Stimulated activated CD4-positive, alpha-beta T cell treated with anti-CD3 and anti-CD28 coated beads, Interleukin-2, amount 100 ng/mL, for 4 hours (primary cell): Measurements from ENCODE around the gene PTCH1.

Experiments used
- DNase-seq: peaks from one replicate; pipeline ENCODE4 v3.0.0-alpha.2; 2020; ENCODE audit warnings: low read depth

PTCH1 gene

DNA sequence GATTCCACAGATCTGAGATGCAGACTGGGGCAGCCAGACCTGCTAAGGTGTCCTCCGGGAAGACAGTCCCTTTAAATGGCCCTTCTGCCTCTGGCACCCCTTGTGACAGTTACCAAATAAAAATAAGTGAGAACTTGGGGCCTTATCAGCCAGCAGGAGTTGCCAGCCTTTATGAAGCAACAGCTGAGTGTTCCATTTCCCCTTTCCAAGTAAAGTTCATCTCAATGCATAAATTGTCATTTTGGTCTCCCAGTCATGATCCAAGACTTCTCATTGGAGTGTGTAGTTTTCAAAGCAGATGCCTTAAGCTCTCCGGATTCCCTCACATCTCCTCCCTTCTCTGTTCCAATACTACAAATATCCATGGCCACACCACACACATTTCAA is 4.1 kb downstream of the PTCH1 start:
- DNase-seq = no peak

DNA sequence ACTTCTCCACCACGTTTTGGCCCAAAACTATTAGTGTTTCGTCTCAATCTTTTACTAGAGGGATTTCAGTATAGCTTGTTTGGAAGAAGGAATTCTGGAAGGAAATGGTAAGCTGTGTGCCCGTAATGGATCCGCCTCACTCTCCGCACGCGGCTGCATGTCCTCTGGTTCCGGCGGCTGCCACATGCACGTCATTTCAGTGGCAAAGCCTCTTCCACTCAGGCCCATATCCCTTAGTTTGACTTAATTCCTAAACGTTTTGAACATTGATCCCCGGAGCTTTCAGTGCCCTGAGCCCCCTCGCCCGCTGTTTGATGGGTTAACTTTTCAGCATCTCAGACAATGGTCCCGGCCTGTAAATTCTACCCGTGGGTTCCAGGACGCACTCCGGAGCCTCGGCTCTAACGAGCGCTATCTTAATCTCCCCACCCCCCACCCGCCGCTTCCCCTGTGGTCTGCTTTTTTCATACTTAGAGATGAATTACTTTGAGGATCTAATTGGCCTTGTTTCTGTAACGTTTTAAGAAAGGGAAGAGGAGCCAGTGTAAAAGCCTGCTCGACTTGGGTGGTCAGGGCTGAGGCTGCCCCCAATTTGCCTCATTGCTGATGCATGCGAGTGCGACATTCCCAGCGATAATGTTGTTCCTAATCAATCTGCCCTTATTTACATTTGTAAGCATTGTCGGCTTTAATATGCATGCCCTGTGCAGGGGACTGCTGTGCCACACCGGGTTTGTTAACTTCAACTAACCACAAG is 4.6 kb downstream of the PTCH1 start:
- no peak for DNase-seq

DNA sequence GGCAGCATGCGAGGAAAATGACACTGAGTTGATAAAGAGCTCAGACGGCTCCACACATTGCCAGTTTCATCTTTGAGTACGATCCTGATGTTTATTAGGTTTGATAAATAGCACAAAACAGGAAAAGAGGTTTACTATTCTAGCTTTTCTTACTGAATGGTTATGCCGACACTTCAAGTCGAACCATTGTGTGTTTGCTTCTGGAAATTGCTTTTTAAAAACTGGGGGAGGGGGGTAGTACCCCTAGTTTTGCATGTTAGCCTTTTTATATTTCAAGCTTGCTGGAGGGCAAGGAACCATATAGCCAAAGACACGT is 5.2 kb downstream of the PTCH1 start:
- no peak for DNase-seq

DNA sequence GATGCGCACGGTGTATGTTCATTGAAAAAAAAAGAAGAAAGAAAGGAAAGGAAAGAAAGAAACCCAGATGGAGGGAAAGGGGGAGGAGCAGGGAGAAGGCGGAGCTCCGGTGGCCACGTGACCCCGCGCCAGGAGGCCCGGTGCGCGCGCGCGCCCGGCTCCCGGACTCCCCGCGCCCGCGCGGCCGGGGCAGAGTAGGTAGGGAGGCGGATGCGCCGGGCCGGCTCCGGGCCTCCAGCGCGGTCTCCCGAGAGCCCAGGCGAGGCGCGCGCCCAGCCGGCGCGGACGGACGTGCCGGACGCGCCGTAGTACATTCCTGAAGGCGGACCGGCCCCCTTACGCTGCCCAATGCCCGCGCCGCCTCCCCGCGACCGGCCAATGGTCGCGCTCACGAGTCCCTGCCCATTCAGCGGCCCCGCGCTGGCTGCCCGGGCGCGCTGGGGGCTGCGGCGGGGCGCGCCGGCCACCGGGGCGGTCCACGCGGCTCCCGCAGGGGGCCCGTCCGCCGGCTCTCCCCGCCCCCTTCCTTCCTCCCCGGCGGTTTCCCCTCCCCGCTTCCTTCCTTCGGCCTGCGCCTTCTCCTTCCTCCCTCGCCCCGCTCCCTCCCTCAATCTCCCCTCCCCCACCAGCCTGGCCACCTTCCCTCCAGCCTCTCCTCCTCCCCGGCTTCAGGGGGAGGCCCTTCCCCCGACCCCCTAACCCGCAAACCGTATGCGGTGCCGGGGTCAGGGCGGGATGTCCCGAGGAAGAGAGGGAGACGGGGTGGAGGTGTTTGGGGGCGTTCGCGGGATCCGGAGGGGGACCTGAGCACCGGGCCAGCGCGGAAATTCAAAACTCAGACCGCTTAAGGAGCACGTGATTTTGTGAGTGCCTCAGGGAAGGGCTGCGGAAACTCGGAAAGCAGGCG is 5.8 kb downstream of the PTCH1 start:
- DNase-seq = peak; percentile 78

DNA sequence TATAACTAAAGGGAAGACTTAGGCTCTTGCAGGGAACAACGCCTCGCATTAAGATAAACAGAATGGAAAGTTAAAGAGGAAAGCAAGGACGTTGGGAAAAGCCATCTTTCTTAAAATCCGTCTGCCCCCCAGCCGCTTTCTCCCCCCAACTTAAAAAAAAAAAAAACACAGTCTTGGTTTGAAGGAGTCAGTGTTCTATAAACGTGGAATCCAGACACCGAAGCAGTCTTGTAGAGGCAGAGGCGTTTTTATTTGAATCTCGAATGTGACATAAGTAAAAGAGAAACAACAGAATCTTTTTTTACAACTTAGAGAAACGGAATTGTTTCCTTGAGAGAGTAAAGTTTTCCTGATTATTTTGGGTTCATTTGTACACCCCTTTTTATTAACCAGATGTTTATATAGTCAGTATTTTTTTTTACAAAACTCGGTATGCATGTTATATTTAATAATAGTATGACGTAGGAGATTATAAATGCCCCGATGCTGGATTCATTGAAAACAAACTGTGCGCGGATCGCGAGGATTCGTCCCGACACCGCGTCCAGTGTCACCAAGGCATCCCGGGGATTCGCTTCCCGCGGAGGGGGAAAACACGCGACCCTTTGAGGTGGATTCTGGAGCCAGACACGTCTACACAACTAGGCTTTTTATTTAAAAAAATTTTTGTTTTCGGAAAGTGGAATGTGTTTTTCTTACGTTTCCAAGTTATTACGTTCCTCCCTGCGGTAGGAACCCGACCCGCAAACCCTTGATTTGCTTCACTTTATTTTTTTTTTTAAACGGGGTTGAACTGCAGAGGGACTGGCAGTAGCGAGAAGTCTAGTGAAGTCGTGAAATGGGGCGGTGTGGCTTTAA is 6.7 kb downstream of the PTCH1 start:
- no peak for DNase-seq

DNA sequence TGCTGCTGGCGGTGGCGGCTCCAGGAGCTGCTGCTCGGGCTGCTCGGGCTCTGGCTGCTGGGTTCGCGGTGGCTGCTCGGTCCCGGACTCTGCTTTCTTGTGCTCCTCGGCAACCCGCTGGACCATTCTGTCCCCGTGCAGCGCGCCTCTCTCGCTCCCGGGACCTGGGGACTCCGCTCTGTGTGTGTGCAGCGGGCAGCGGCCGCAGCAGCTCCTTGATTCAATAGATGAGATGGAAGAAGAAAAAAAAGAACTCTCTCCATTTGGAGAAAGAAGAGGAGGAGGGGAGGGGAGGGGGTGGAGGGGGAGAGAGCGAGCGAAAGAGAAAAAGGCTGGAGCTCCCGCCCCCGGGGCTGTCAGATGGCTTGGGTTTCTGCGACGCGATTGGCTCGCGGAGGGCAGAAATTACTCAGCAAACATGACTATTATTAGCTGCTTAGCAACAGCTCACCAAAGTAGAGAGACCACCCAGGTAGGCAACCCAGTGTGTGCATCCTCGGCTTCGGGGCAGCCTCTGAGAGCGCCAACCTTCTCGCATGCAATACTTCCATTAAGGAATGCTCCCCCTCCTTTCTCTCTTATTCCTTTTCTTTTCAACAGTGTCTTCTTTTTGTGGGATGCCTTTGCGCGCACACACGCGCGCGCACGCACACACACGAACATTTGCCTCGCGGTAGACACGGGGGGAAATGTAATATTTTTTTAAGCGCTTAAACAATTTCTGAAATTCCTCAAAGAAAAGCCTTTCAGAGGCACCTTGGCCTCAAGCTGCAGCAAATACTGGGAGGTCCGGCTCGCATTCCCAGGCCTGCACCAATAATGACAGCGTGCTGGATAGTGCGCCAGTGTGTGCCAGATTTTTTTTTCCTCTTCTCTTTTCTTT is 7.6 kb downstream of the PTCH1 start:
- DNase-seq = peak; percentile 66

DNA sequence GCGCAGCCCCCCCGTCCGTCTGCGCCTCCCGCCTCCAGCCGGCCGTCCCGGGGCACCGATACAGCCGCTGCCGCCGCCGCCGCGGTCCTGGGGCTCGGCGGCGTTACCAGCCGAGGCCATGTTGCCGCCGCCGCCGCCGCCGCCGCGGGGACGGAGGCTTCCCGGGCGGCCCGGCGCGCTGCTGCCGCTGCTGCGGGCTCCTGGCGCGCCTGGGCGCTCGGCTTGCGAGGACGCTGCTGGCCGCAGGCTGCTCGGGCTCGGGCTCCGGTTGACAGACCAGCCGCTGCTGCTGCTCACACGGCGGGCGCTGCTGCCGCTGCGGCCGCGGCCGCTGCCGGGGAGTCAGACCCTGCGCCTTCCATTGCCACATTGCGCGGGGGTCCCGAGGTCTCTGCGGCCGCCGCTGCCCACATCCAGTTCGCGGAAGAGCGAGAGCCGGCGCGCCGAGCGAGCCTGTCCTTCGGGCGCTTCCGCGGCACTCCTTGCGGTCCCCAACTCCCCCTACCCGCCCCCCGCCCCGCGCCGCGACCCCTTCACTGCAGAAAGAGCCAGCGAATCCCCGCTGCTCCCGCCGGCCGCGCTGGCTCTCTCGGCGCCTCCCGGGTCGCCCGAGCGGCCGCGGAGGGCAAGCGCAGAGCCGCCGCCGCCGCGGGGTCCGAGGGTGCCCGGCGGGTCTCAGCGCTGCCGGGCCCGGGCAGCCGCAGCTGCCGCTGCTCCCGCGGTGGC is 8.4 kb downstream of the PTCH1 start:
- DNase-seq = no peak

DNA sequence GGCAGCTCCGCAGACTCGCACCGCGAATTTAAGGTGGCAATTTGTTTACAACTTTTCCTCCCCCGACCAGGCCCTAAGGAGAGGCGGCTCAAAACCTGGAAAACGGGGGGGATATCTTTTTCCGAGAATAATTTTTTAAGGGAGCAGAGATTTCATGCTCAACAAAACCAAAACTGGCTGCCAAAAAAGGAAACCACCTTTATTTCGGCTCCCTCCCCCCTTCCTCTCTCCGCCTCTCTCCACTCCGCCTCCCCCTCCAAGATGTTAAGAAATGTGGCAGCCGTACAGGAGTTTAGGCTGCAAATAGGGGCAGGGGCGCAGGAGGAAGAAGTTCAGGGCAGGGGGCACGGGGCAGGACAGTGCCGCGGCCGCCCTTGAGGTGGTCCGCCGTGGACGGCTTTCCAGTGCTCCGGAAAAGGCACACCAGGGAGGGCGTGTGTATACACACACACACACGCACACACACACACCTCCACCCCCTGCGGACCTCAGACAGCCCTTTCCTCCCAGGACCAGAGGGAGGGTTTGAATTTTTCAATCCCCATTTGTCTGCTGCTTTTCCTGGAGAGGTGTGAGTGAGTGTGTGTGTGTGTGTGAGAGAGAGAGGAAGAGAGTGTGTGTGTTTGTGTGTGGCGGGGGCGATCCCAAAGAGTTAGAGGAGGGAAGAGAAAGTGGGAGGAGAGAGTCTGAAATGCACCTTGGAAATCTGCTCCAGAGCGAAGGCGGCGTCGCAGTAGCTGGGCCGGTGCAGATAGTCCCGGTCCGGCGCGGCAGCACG is 9.1 kb downstream of the PTCH1 start:
- no peak for DNase-seq

DNA sequence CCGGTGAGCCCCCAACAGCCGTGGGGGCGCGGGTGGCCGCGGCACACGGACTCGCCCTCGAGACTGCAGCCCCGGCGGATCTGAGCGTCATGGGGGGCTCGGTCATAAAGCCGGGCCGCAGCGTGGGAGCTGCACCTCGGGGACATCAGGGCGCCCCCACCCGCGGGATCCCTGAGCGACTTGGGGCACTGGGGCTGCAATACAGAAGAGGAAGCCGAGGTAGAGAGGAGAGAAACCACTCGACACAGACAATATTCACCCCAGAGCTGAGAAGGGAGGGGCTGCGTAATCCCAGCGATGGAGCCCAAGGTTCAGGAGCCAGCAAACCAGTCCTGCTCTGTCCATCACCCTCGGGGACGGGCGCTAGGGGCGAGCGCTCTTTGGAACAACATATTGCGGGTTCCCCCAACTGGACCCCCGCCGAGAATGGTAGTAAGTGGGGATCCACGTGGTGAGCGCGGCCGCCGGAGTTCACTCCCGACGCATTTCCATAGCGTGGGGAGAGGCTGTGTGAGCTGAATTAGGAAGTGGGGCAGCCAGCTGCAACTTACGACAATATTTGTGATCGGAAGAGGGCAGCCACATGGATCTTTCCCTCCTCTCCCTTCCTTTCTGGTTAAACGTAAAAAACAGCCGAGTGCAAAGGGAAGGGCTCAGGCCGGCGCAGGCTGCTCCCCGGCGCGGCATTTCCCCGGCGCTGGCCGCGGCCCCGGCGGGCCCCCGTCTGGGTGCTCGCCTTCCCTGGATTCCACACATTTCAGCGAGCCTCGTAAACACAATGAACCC is 9.9 kb downstream of the PTCH1 start:
- DNase-seq = no peak

DNA sequence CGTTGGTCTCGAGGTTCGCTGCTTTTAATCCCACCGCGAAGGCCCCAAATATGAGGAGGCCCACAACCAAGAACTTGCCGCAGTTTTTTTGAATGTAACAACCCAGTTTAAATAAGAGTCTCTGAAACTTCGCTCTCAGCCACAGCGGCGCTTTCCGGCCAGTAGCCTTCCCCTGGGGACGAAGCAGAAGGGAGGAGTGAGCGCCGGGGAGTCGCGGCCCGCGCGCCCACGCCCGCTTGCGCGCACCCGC is 10.4 kb downstream of the PTCH1 start:
- no peak for DNase-seq

DNA sequence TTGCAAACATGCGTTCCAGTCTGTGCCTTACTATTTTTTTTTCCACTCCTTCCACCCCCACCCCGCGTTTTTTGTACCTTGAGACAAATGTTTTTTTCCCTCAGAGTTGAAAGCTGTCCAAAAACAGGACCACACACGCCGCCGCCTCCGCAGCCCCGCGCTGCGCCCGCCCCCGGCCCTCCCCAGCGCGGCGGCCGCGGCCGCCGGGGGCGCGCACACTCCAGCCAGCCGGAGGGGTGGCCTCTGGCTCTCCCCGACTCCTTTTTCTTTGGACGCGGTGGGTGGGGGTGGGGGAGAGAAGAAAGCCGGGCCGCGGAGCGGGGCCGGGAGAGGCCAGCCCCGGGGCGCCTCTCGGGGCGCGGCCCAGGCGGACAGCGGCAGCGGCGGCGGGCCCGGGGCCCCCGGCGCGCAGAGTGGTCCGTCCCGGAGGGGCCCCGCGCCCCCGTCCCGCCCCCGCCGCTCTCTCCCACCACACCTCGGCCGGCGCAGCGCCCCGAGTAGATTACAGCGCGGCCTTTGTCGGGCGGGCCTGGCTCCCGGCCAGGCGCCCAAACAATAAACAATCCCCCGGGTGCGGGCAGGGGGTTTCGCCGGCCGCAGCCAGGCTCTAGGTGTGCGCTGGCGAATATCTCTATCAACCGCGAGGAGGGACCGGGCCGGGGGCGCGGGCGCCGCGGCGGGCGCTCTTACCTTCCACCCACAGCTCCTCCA is 10.9 kb downstream of the PTCH1 start:
- no peak for DNase-seq

DNA sequence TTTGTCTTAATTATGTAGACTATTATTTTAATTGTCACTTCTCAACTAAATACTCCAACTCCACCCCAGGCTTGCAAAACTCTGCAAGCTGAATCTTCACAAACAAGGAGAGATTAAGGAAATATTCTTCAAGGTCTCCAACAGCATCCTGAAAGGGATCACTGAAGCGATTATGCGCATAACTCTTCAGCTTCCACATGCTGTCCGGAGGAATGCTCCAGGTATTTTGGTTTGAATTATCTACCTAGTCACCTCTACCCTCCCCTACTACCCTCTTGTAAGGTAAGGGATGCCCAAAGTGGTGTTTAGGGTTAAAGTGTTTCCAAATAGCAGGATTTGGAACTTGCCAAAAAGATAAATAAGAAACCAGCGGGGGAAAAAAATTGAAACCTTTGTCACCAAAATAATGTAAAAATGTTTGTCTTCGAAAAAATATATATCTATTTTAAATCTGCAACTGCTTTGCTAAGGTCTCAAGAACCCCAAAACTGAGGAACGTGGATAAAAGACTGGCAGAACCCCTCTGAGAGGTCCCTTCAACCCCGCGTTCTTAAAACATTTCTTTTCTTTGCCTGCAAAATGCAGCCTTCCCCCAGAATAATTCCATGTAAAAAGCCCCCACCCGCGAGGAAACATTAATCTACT is 11.6 kb downstream of the PTCH1 start:
- no peak for DNase-seq

DNA sequence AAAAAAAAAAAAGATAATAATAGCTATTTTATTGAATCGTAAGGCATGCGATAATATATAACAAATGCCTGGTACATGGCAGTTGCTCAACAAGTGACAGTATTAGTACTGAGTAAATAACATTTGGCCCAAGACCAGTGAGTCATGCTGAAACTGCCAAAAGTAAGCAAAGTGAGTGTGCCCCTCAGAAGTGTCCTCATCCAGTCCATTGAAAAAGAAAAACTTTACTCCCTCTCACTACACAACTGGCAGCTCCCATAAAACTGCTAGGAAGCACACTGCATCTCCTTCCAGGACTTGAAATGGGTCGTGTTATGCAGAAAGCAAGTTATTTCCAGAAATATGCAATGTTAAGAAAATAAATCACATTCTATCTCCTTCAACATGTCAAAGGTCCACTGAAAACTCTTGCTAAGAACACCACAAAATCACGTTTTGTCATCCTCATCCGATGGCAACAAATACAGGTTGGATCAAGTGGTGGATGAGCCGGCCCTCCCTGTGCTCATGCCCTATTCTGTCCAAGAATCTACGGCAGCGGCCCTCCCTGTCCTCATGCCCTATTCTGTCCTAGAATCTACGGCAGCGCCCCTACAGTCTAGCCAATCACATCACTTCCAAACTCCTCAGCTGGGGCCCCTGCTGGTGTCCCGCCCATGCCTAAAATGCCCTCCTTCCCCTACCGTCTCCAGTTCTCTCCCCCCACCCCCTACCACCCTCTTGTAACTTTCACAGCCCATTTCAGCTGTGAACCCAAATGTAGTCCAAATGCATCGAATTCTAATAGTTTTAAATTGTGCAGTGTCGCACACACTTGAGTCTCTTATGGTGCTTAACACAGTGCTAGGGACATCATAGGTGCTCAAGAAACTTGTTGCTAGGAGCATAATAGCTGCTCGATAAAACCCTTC is 12.5 kb downstream of the PTCH1 start:
- no peak for DNase-seq

DNA sequence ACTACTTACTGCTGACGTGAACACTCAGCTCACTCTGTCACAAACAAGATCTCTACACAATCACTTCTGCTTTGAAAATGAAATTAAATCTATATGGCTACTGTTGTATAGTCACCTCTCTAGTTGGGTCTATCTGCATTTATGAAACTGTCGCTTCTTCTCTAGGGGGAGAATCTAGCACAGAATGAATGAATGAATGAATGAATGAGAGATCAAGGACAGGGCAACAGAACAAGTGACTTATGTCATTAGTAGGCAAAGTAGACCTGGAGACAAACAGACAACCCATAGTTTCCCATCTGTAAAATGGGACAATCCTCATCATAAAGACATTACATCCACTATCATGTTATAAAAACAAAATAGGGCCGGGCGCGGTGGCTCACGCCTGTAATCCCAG is 13.4 kb downstream of the PTCH1 start:
- DNase-seq = no peak

DNA sequence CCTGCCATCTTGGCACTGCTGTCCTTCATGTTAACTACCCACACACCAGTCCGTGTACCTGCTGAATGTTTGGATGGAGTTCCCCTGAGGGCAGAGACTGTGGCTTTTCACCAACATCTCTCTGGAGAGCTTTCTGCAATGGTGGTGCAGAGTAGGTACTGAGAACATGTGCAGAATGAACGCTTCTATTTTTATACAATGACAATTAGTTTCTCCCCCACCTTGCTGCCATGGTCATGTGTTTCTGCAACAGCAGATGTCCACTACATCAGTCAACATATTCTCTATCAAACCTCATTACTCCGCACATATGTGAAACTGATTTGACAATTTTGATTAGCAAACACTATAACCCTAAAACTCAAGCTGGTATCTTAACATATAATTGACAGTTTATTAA is 14.5 kb downstream of the PTCH1 start:
- no peak for DNase-seq

DNA sequence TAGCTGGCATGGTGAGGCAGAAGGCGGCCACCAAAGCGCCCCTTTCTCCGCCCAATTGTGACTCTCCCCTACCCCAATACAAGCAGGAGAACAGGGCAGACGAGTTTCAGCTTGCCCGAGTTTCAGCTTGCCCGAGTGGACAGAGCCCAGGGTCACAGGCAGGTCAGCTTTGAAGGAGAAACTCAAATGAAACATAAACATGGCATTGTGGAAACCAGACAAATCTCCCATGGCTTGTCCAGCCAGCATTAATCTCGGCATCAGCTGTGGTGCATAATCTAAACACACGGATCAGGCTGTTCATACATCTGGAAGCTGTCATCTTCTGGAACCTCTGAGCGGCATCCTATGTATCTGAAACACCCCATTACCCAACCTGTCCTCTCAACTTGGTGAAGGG is 16.9 kb downstream of the PTCH1 start:
- DNase-seq = no peak

DNA sequence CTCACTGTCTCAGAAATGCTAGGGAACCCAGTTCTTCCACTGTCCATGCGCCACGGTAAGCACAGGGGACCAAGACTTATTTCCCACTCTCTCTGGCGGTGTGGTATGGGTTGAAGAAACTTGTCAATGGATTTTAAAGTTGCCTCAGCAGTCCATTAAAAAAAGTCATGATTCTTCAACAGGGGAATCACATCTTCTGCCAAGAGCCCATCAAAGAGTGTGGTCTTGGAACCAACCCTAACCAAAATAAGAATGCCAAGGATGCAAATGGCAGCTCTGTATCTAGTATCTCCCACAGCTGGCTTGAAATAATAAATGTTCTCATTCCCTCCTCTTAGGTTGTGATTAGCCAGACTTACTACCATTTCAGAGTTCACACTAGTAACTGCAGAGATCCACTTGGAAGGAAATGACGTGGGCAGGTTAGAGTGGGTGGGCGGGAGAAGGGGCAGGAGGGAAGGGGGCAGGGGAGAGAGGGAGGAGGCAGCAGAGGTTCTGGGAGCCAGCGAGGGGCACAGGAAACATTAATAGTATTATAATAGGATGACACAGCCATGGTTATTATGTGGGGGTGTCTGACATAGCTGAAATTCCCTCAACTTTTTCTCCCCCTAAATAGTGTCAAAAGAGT is 17.6 kb downstream of the PTCH1 start:
- no peak for DNase-seq
